Muscle layer of duodenum (tissue), 2 donors: Measurements from ENCODE around the gene SELENOW.
"Not testable (repeated sequence)": the region's sequence is repeated elsewhere in the genome, so short reads cannot be mapped to it uniquely, and the experiment has no call there.

Experiments
- H3K27ac ChIP-seq: one replicate; pipeline ENCODE4 v1.7.0; 2013; ENCODE audit warnings: mild to moderate bottlenecking, low read length
- H3K27me3 ChIP-seq: one replicate; pipeline ENCODE4 v1.7.0; 2013; ENCODE audit warnings: low read depth, mild to moderate bottlenecking, control low read depth, low read length
- H3K36me3 ChIP-seq, 2 donors: one replicate each; pipeline ENCODE4 v1.7.0; 2013; ENCODE audit warnings: low read length in 2 of 2, control low read depth in 1 of 2, mild to moderate bottlenecking in 1 of 2; ENCODE audit not compliant: insufficient read depth in 2 of 2, control insufficient read depth in 1 of 2
- H3K4me1 ChIP-seq, 2 donors: one replicate each; pipeline ENCODE4 v1.7.0; 2013; ENCODE audit warnings: low read length in 2 of 2, mild to moderate bottlenecking in 2 of 2, control low read depth in 1 of 2, moderate library complexity in 1 of 2; ENCODE audit not compliant: insufficient read depth in 2 of 2, control insufficient read depth in 1 of 2
- H3K4me3 ChIP-seq, 2 donors: one replicate each; pipeline ENCODE4 v1.7.0; 2013; ENCODE audit warnings: low read length in 2 of 2, low read depth in 1 of 2, mild to moderate bottlenecking in 1 of 2
- H3K9me3 ChIP-seq, 2 donors: one replicate each; pipeline ENCODE4 v1.7.0; 2013; ENCODE audit warnings: low read length in 2 of 2, control low read depth in 1 of 2, mild to moderate bottlenecking in 1 of 2; ENCODE audit not compliant: control insufficient read depth in 1 of 2
- donor health status: healthy.

The SELENOW gene

GRCh38 chr19:47758443-47758804 is 20.1 kb upstream of the SELENOW start:
- Histone ChIP-seq H3K9me3 (no peaks in the 10 kb centered on the region), H3K4me1 (no peaks in the 10 kb centered on the region), H3K4me3 (no peak overlapping the region), H3K36me3 (peaks cover 31 to 60% of the 10 kb centered on the region in 2 donors), H3K27me3 (no peaks in the 10 kb centered on the region), H3K27ac (no peak overlapping the region)

- peaks cover 26 to 38% of the 10 kb centered on the region in 2 donors for H3K36me3 ChIP-seq
- H3K27me3 ChIP-seq: no peaks in the 10 kb centered on the region
- H3K9me3 ChIP-seq: no peaks in the 10 kb centered on the region
- H3K4me1 ChIP-seq: no peaks in the 10 kb centered on the region
- no peak overlapping the region for H3K27ac ChIP-seq
- H3K4me3 ChIP-seq: no peak overlapping the region
These were observed 17.9 kb upstream of the SELENOW start for GRCh38 chr19:47760632-47760999.

DNA sequence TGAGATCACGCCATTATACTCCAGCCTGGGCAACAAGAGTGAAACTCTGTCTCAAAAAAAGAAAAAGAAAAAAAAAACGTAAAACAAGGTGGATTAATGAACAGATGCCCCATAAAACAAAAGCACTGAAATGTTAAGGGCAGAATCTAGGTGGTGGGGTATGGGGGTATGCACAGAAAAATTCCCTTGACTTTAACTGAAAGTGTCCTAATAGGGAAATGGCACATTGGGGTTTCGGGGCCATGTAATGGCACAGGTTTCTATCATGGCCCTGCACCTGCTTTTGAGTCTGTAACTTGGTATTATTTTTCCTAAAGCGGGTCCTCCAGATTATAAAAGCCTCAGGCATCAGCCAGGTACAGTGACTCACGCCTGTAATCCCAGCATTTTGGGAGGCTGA is 16.9 kb upstream of the SELENOW start:
- no peaks in the 10 kb centered on the region for H3K9me3 ChIP-seq
- H3K27me3 ChIP-seq: no peaks in the 10 kb centered on the region
- H3K4me1 ChIP-seq: peaks cover 0 to 3% of the 10 kb centered on the region in 2 donors
- no peak overlapping the region for H3K4me3 ChIP-seq
- no peak overlapping the region for H3K27ac ChIP-seq
- peaks cover 17 to 28% of the 10 kb centered on the region in 2 donors for H3K36me3 ChIP-seq

- Histone ChIP-seq H3K36me3 (peaks cover 14 to 23% of the 10 kb centered on the region in 2 donors), H3K27ac (no peak overlapping the region), H3K27me3 (no peaks in the 10 kb centered on the region)
These were observed 16.4 kb upstream of the SELENOW start for GRCh38 chr19:47762151-47762550.

DNA sequence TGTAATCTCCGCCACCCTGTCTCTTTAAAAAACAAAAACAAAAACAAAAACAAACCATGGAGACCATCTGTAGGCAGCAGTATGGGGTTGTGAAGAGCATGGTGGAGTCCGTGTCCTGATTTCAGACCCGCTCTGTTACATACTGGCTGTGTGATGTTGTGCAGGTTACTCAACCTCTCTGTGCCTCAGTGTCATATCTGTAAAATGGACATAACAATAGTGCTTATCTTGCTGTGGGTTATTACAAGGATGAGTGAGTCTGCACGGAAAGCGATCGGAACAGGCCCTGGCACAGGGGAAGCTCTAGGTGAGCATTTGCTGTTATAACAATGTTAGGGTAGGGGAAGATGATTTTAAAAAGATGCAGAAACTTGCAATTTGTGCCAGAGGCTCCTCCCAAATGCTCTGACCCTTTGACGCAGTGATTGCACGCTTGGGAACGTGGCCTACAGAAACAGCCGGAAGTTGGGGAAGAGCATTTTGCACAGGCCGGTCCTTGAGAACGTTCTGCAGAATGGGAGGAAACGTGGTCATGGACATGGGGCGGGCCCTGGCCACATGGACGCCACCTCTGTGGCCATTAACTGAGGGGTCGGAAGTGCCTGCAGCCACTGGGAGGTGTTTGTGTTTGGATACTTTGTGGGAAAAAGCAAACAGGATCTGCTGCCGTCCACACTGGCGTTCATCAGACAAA is 15.7 kb upstream of the SELENOW start:
- Histone ChIP-seq H3K4me1 (peaks cover 0 to 3% of the 10 kb centered on the region in 2 donors), H3K9me3 (no peaks in the 10 kb centered on the region), H3K4me3 (no peak overlapping the region), H3K27me3 (no peaks in the 10 kb centered on the region), H3K27ac (no peak overlapping the region), H3K36me3 (peaks cover 8 to 16% of the 10 kb centered on the region in 2 donors)

More at GRCh38 chr19:47762151-47762550, 16.4 kb upstream of the SELENOW start:
- peaks cover 0 to 3% of the 10 kb centered on the region in 2 donors for H3K4me1 ChIP-seq
- H3K9me3 ChIP-seq: no peaks in the 10 kb centered on the region
- H3K4me3 ChIP-seq: no peak overlapping the region

- not testable (repeated sequence) for H3K4me3 ChIP-seq, H3K36me3 ChIP-seq, H3K27ac ChIP-seq, H3K27me3 ChIP-seq, H3K9me3 ChIP-seq, H3K4me1 ChIP-seq
These were observed 13.8 kb upstream of the SELENOW start for GRCh38 chr19:47764705-47765104.

DNA sequence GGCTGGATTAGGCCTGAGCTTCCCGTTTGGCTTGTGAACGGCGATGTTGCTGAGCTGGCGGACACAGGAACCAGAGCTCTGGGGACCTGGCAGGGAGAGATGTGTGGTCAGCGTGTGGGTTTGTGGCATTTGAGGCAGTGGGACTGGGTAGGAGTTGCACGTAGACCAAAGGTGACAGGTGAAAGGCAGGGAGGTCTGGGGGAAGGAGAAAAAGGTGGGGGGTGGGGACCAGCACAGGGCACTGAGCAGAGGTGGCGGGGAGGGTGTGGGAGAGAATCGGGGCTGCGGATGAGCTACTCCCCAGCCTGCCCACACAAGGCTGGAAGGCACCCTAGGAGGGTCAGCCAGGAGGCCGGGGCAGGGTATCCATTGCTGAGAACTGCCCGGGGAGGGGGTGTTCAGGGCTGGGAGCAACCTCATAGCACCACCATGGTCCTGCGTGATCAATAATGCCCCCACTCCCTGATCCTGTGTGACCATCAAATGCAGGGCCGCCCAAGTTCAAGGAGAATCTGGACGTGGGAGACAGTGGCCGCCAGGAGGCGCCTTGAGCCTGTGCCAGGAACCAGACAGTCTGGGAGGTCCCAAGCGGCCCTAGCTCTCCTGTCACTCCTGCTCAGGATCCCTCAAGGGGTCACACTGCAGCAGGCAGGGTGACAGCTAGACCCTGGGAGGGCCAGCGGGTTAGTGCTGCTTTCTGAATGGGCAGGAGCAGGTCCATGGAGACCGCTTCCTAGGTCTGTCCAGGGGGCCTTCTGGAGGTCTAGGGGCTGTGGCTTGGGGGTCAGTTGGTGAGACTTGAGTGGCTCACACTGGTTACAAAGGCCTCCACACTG is 12.8 kb upstream of the SELENOW start:
- H3K4me3 ChIP-seq: no peak overlapping the region
- no peak overlapping the region for H3K27ac ChIP-seq
- no peaks in the 10 kb centered on the region for H3K9me3 ChIP-seq
- no peaks in the 10 kb centered on the region for H3K36me3 ChIP-seq
- H3K27me3 ChIP-seq: no peaks in the 10 kb centered on the region
- H3K4me1 ChIP-seq: peaks cover 0 to 3% of the 10 kb centered on the region in 2 donors

GRCh38 chr19:47766359-47766620 is 12.2 kb upstream of the SELENOW start:
- H3K27ac ChIP-seq: no peak overlapping the region
- H3K4me3 ChIP-seq: no peak overlapping the region
- H3K9me3 ChIP-seq: no peaks in the 10 kb centered on the region
- no peaks in the 10 kb centered on the region for H3K27me3 ChIP-seq
- no peaks in the 10 kb centered on the region for H3K36me3 ChIP-seq
- H3K4me1 ChIP-seq: peaks cover 0 to 3% of the 10 kb centered on the region in 2 donors

GRCh38 chr19:47766670-47767069 is 11.8 kb upstream of the SELENOW start:
- H3K36me3 ChIP-seq: no peaks in the 10 kb centered on the region
- no peak overlapping the region for H3K27ac ChIP-seq
- no peaks in the 10 kb centered on the region for H3K9me3 ChIP-seq
- no peaks in the 10 kb centered on the region for H3K27me3 ChIP-seq
- H3K4me3 ChIP-seq: no peak overlapping the region
- peaks cover 0 to 3% of the 10 kb centered on the region in 2 donors for H3K4me1 ChIP-seq

- Histone ChIP-seq H3K27ac (no peak overlapping the region), H3K4me3 (no peak overlapping the region), H3K9me3 (no peaks in the 10 kb centered on the region)
These were observed 11.2 kb upstream of the SELENOW start for GRCh38 chr19:47767349-47767748.

DNA sequence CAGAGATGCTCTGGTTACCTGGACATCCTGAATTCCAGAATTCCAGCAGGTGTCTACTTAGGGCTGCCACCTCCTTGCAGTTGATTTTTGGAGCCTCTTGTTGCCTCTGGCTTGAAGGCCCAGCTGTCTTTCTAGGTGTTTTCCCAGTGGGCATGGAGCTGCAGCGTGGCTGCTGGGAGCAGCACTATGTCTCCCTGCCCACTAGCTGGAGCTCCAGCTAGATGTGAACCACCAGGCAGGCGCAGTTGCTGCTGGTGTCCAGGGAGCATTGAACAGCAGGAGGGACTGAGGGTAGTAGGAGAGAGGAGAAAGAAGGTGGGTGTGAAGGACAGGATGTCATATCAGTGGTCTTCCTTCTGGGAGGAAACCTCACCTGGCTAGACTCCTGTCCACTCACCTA is 9.9 kb upstream of the SELENOW start:
- H3K9me3 ChIP-seq: no peaks in the 10 kb centered on the region
- no peak overlapping the region for H3K27ac ChIP-seq
- H3K36me3 ChIP-seq: no peaks in the 10 kb centered on the region
- peaks cover 0 to 3% of the 10 kb centered on the region in 2 donors for H3K4me1 ChIP-seq
- no peaks in the 10 kb centered on the region for H3K27me3 ChIP-seq
- no peak overlapping the region for H3K4me3 ChIP-seq

More at GRCh38 chr19:47767349-47767748, 11.2 kb upstream of the SELENOW start:
- H3K4me1 ChIP-seq: peaks cover 0 to 3% of the 10 kb centered on the region in 2 donors
- H3K36me3 ChIP-seq: no peaks in the 10 kb centered on the region
- no peaks in the 10 kb centered on the region for H3K27me3 ChIP-seq
